HCT116 (cell line): ENCODE data around the gene GADD45G. TPM values are rescaled to one million over a fixed set of nuclear protein-coding genes. Genes with fewer than 3 reads are reported as not detected.

Source experiments
- ATAC-seq: fragments of 200-7000 bp; cut with Tn5 transposase; 2 replicates; pipeline ENCODE4 v1.9.1; 2020; ENCODE audit warnings: mild to moderate bottlenecking, moderate library complexity
- BruUV-seq: library from RNA; stranded (reverse); fragments of 400-500 nt; replicated peaks from 2 replicates; lab custom pipeline; 2021; lab: Mats Ljungman, UMichigan
- CTCF ChIA-PET: fragments of 300-600 bp; sonication (Branson Sonifier 250); formaldehyde crosslinking; loops from one replicate; lab custom pipeline; 2021; ENCODE audit warnings: antibody characterized with exemption; lab: Charles Lee
- POLR2A ChIA-PET: fragments of 300-600, 350-600 bp; sonication (Branson Sonifier 250); formaldehyde crosslinking; loops from one replicate; lab custom pipeline; 2021; ENCODE audit warnings: antibody characterized with exemption; lab: Charles Lee
- RAD21 ChIA-PET, 2 experiments: fragments of 300-600 bp; sonication (Branson Sonifier 250); formaldehyde crosslinking; loops; one replicate each; lab custom pipeline; 2023; ENCODE audit warnings: low total read pairs in 2 of 2; ENCODE audit not compliant: uncharacterized antibody in 2 of 2, unreplicated experiment in 2 of 2, low non-redundant PET in 1 of 2; lab: Charles Lee
- DNase-seq: peaks from one replicate; pipeline ENCODE4 v3.0.0-alpha.2; 2010; ENCODE audit warnings: low read depth, low spot score
- H2AFZ ChIP-seq: fragments of 200-600 bp; shearing (Covaris generic), sonication (generic); 2 replicates; pipeline ENCODE4 v1.6.1; 2017; ENCODE audit warnings: low read depth, mixed run types, mixed read lengths, antibody characterized with exemption, low read length; ENCODE audit not compliant: poor library complexity, severe bottlenecking
- H3K27ac ChIP-seq: 2 replicates; pipeline ENCODE4 v1.5.1; 2012; ENCODE audit warnings: low read depth, low read length
- H3K27me3 ChIP-seq: fragments of 200-600 bp; sonication (generic); 2 replicates; pipeline ENCODE4 v1.6.1; 2016; ENCODE audit warnings: mixed run types, low read length, mixed read lengths; ENCODE audit not compliant: insufficient read depth
- H3K36me3 ChIP-seq, 2 experiments: fragments of 200-500 bp in 1 of 2; fragments of 200-600 bp in 1 of 2; sonication (Bioruptor generic) in 1 of 2; sonication (generic) in 1 of 2; 2 replicates each; pipeline versions ENCODE4 v1.5.1 to v1.6.1; 2014 to 2016; ENCODE audit warnings: low read length in 2 of 2, inconsistent platforms in 1 of 2, mixed read lengths in 1 of 2, mixed run types in 1 of 2; ENCODE audit not compliant: insufficient read depth in 2 of 2, control insufficient read depth in 1 of 2
- H3K4me1 ChIP-seq, 2 experiments: fragments of 200-600 bp in 1 of 2; sonication (generic) in 1 of 2; 2 replicates each; pipeline versions ENCODE4 v1.5.1 to v1.6.1; 2012 to 2017; ENCODE audit warnings: low read length in 2 of 2, inconsistent platforms in 1 of 2, mild to moderate bottlenecking in 1 of 2, mixed read lengths in 1 of 2, mixed run types in 1 of 2, moderate library complexity in 1 of 2; ENCODE audit not compliant: insufficient read depth in 2 of 2, control insufficient read depth in 1 of 2
- H3K4me2 ChIP-seq: fragments of 200-600 bp; sonication (generic); 2 replicates; pipeline ENCODE4 v1.6.1; 2017; ENCODE audit warnings: mixed run types, low read length, mixed read lengths
- H3K4me3 ChIP-seq, 2 experiments: fragments of 200-600 bp in 1 of 2; sonication (generic) in 1 of 2; replicated peaks in 1 of 2; 2 replicates each; pipeline ENCODE4 v1.5.1; 2011 to 2016; ENCODE audit warnings: low read length in 2 of 2, control low read depth in 1 of 2, low read depth in 1 of 2, mild to moderate bottlenecking in 1 of 2, mixed read lengths in 1 of 2, mixed run types in 1 of 2
- H3K79me2 ChIP-seq: fragments of 200-600 bp; sonication (generic); 2 replicates; pipeline ENCODE4 v1.6.1; 2017; ENCODE audit warnings: mild to moderate bottlenecking, mixed run types, low read length, moderate library complexity, mixed read lengths; ENCODE audit not compliant: insufficient read depth
- H3K9ac ChIP-seq: fragments of 200-600 bp; sonication (generic); 2 replicates; pipeline ENCODE4 v1.6.1; 2016; ENCODE audit warnings: low read length, mixed read lengths
- H3K9me2 ChIP-seq: fragments of 200-600 bp; sonication (generic), shearing (Covaris generic); 2 replicates; pipeline ENCODE4 v1.6.1; 2017; ENCODE audit warnings: mixed run types, mild to moderate bottlenecking, moderate library complexity; ENCODE audit not compliant: insufficient read depth
- H3K9me3 ChIP-seq, 2 experiments: fragments of 200-500 bp in 1 of 2; fragments of 200-600 bp in 1 of 2; sonication (Bioruptor generic) in 1 of 2; sonication (generic) in 1 of 2; 2 replicates each; pipeline ENCODE4 v1.6.1; 2014 to 2017; ENCODE audit warnings: low read length in 2 of 2, mixed read lengths in 2 of 2, inconsistent platforms in 1 of 2, low read depth in 1 of 2, mild to moderate bottlenecking in 1 of 2, mixed run types in 1 of 2, moderate library complexity in 1 of 2; ENCODE audit not compliant: control insufficient read depth in 1 of 2, insufficient read depth in 1 of 2
- H4K20me1 ChIP-seq: fragments of 200-600 bp; sonication (generic), shearing (Covaris generic); 2 replicates; pipeline ENCODE4 v1.6.1; 2017; ENCODE audit warnings: mixed run types, mild to moderate bottlenecking, moderate library complexity; ENCODE audit not compliant: insufficient read depth
- CBX3 ChIP-seq: IDR thresholded peaks from 2 replicates; pipeline ENCODE4 v1.6.1; 2012; ENCODE audit warnings: low read depth
- CEBPB ChIP-seq: IDR thresholded peaks from 2 replicates; pipeline ENCODE4 v1.6.1; 2012; ENCODE audit warnings: low read depth
- ELF1 ChIP-seq: IDR thresholded peaks from 2 replicates; pipeline ENCODE4 v1.6.1; 2012; ENCODE audit warnings: low read depth, borderline replicate concordance
- EZH2 ChIP-seq: fragments of 200-600 bp; sonication (generic); IDR thresholded peaks from 2 replicates; pipeline ENCODE4 v1.6.1; 2017; ENCODE audit warnings: antibody characterized with exemption, mixed run types
- EZH2phosphoT487 ChIP-seq: fragments of 200-600 bp; IDR thresholded peaks from 2 replicates; pipeline ENCODE4 v1.6.1; 2018; ENCODE audit warnings: antibody characterized with exemption, borderline replicate concordance
- FOSL1 ChIP-seq: IDR thresholded peaks from 2 replicates; pipeline ENCODE4 v1.6.1; 2012; ENCODE audit warnings: low read depth
- JUND ChIP-seq: IDR thresholded peaks from 2 replicates; pipeline ENCODE4 v1.6.1; 2012
- POLR2A ChIP-seq: IDR thresholded peaks from 2 replicates; pipeline ENCODE4 v1.7.0; 2011; ENCODE audit warnings: borderline replicate concordance; ENCODE audit not compliant: insufficient read depth, insufficient read length; ENCODE audit errors: extremely low read depth
- RAD21 ChIP-seq: IDR thresholded peaks from 2 replicates; pipeline ENCODE4 v1.6.1; 2012; ENCODE audit warnings: low read depth, mild to moderate bottlenecking
- SP1 ChIP-seq: IDR thresholded peaks from 2 replicates; pipeline ENCODE4 v1.6.1; 2012; ENCODE audit warnings: low read depth
- ZBTB33 ChIP-seq: IDR thresholded peaks from 2 replicates; pipeline ENCODE4 v1.6.1; 2011; ENCODE audit warnings: mild to moderate bottlenecking, low read length, moderate library complexity; ENCODE audit not compliant: insufficient replicate concordance; ENCODE audit errors: extremely low read depth
- ZFX ChIP-seq: fragments of 450-650 bp; IDR thresholded peaks from 2 replicates; pipeline ENCODE4 v1.6.1; 2017
- ZNF274 ChIP-seq: fragments of 200-500 bp; sonication (Bioruptor generic); IDR thresholded peaks from 2 replicates; pipeline ENCODE4 v1.6.1; 2014; ENCODE audit warnings: mild to moderate bottlenecking, low read depth, low read length, inconsistent platforms
- intact Hi-C: fragments of 100-400 bp; cut with micrococcal nuclease; formaldehyde crosslinking; loops from 2 replicates; pipeline ENCODE4 v1.10.0; 2022
- total RNA-seq: library from RNA; stranded (reverse); gene quantifications from one replicate; pipeline ENCODE4 v1.2.1, GENCODE V29; 2021; ENCODE audit not compliant: unreplicated experiment
- TF ChIP-seq, protein P1 (sequence below): IDR thresholded peaks from 2 replicates; pipeline ENCODE4 v1.6.1; 2012
- TF ChIP-seq, protein P2 (sequence below): IDR thresholded peaks from 2 replicates; pipeline ENCODE4 v1.6.1; 2012

Gene GADD45G
- total RNA-seq, 1 experiment from 2014 or later, result not detected

DNA sequence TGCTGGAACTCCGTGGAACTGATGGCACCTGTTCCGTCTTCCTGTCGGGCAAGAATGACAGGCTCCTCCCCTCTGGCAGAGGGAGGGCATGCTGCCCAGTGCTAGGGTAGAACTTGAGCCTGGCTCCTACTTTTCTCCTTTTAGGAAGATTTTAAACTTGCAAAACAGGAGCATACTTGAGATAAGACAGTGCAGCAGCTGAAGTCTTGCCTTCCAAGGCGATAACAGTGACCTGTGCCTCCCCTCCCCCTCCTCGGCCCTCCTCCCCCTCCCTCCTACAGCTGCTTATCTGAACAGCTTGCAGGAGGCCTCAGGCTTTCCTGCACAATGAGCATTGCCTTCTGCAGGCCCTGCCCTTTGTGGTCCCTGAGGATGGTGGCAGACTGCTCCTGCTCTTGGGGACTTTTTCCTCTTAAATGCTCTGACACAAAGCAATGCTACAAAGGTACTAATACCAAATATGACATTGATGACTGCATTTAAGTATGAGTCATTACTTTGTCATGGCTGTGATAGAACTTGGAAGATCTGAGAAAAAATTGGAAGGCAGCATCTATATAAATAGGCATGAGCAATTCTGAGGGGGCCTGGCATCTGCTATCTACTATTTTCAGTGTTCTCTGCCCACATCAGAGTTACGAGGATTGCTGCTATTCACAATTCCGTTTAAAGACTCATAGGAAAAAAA lies 2.0 kb downstream of the GADD45G start:
- no peak overlapping the region for H3K9ac ChIP-seq
- no peaks in the 10 kb centered on the region for H4K20me1 ChIP-seq
- H3K4me2 ChIP-seq, result peak overlapping the region; percentile 89
- ATAC-seq (peak; percentile 50), DNase-seq (no peak)
- H3K4me1 ChIP-seq, result peaks cover 28 to 44% of the 10 kb centered on the region in 2 experiments
- no peaks in the 10 kb centered on the region for H3K79me2 ChIP-seq
- no TSS peak for BruUV-seq
- H3K36me3 ChIP-seq, result no peaks in the 10 kb centered on the region
- H3K4me3 ChIP-seq, result peak overlapping the region; percentile 40 to 58
- ChIA-PET CTCF (interaction anchor here (1.8 to 12.4 kb wide), 2 partner anchors 13 to 495 kb away, joined by 6 to 297 read pairs; no protein-coding TSS in a partner anchor), POLR2A (interaction anchor here (0.6 kb wide), 1 partner anchor 96 kb away, joined by 3 read pairs; no protein-coding TSS in a partner anchor), RAD21 (no interaction called here)
- H3K27ac ChIP-seq, result peak overlapping the region; percentile 50; the same call in 1 of the 2 replicates
- H3K27me3 ChIP-seq, result peaks cover 28% of the 10 kb centered on the region
- H3K9me3 ChIP-seq, result no peaks in the 10 kb centered on the region
- TF ChIP-seq RAD21, result no peak
- no peak for TF ChIP-seq ELF1
- TF ChIP-seq, protein P1, sequence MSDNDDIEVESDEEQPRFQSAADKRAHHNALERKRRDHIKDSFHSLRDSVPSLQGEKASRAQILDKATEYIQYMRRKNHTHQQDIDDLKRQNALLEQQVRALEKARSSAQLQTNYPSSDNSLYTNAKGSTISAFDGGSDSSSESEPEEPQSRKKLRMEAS, result peak; percentile 7; the same call in 1 of the 2 replicates
- peak; percentile 56; the same call in 1 of the 2 replicates for TF ChIP-seq FOSL1
- peak; percentile 44; the same call in 1 of the 2 replicates for TF ChIP-seq JUND
- intact Hi-C loops, result no loop called here
- peak overlapping the region; percentile 34 for H2AFZ ChIP-seq
- H3K9me2 ChIP-seq, result no peaks in the 10 kb centered on the region

- H3K4me1 ChIP-seq, result peaks cover 23 to 36% of the 10 kb centered on the region in 2 experiments
- DNase-seq (no peak), ATAC-seq (no peak)
- RAD21 ChIA-PET, result no interaction called here
- H3K9ac ChIP-seq, result no peak overlapping the region
- H3K27ac ChIP-seq, result no peak overlapping the region
- H4K20me1 ChIP-seq, result no peaks in the 10 kb centered on the region
- no peaks in the 10 kb centered on the region for H3K9me2 ChIP-seq
- POLR2A ChIA-PET, result no interaction called here
- H3K9me3 ChIP-seq, result no peaks in the 10 kb centered on the region
- TF ChIP-seq ZNF274, result no peak
- TF ChIP-seq FOSL1, result no peak
- no peak for TF ChIP-seq SP1
- TF ChIP-seq CBX3, result no peak
- TF ChIP-seq JUND, result no peak
- no peak for TF ChIP-seq ZBTB33
- TF ChIP-seq CEBPB, result no peak
- TF ChIP-seq, protein P1, result no peak
- TF ChIP-seq, protein P2, sequence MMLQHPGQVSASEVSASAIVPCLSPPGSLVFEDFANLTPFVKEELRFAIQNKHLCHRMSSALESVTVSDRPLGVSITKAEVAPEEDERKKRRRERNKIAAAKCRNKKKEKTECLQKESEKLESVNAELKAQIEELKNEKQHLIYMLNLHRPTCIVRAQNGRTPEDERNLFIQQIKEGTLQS, result no peak
- no peak for TF ChIP-seq EZH2phosphoT487
- TF ChIP-seq EZH2, result no peak
- TF ChIP-seq POLR2A, result no peak
- no peak for TF ChIP-seq ZFX
- H3K4me2 ChIP-seq, result no peak overlapping the region
- no peak overlapping the region for H3K4me3 ChIP-seq
- intact Hi-C loops, result no loop called here
- no TSS peak for BruUV-seq
- H2AFZ ChIP-seq, result no peak overlapping the region
- no peaks in the 10 kb centered on the region for H3K36me3 ChIP-seq
- H3K27me3 ChIP-seq, result peaks cover 30% of the 10 kb centered on the region
- no peaks in the 10 kb centered on the region for H3K79me2 ChIP-seq
- CTCF ChIA-PET, result interaction anchor here (2.1 kb wide), 1 partner anchor 11 kb away, joined by 6 read pairs; no protein-coding TSS in a partner anchor
Observed at GRCh38 chr9:89608641-89609335, 4.0 kb downstream of the GADD45G start.
